ENCODE measurements around the gene PRKAG2.

DNA sequence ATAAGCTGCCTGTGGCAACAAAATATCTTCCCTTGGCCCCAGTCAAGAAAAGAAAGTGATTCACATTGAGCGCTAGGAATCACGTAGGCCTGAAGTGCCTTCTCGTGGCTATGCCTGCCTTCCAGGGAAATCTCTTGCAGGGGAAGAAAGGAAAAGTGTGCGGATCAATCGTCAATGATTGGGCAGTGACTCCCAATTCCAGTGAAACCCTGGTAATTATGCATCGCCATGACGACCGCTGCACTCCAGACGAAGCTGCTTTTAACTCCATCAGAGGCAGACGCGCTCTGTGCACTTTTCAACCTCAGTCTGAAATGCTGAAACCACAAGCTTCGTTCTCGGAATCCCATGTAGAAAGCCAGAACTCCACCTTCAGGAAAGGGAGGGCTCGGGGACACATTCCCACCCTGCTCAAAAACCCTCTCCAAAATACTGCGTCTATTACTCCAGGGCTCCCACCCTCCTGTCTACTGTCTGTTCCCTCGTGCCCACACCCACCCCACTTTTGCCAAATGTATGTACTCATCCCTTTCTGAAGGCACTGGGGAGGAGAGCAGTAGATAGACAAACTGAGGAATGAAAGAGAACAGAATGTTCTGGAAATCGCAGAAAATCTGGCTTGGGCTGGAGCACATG, 24.2 kb upstream of the PRKAG2 start:
- no peak for TF ChIP-seq SIX5 (IDR thresholded peaks at IDR 0.05; ENCODE audit: low read depth, low read length)
- TF ChIP-seq, protein P1, sequence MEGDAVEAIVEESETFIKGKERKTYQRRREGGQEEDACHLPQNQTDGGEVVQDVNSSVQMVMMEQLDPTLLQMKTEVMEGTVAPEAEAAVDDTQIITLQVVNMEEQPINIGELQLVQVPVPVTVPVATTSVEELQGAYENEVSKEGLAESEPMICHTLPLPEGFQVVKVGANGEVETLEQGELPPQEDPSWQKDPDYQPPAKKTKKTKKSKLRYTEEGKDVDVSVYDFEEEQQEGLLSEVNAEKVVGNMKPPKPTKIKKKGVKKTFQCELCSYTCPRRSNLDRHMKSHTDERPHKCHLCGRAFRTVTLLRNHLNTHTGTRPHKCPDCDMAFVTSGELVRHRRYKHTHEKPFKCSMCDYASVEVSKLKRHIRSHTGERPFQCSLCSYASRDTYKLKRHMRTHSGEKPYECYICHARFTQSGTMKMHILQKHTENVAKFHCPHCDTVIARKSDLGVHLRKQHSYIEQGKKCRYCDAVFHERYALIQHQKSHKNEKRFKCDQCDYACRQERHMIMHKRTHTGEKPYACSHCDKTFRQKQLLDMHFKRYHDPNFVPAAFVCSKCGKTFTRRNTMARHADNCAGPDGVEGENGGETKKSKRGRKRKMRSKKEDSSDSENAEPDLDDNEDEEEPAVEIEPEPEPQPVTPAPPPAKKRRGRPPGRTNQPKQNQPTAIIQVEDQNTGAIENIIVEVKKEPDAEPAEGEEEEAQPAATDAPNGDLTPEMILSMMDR (IDR thresholded peaks at IDR 0.05; ENCODE audit: control extremely low read depth in 1 of 3, insufficient read depth in 1 of 3, low read depth in 1 of 3, low read length in 3 of 3), result no peak
- no peak for TF ChIP-seq FOSL1 (IDR thresholded peaks at IDR 0.05; ENCODE audit: insufficient read depth, low read depth, low read length)
- TF ChIP-seq EP300 (IDR thresholded peaks at IDR 0.05; ENCODE audit: borderline replicate concordance in 1 of 2, low read depth in 2 of 2, low read length in 2 of 2), result no peak
- TF ChIP-seq SIRT6 (IDR thresholded peaks at IDR 0.05; ENCODE audit: low read length), result no peak
- no peak for TF ChIP-seq ZNF274 (IDR thresholded peaks at IDR 0.05; ENCODE audit: borderline replicate concordance, extremely low read depth, low read length)
- no peak for TF ChIP-seq RXRA (IDR thresholded peaks at IDR 0.05; ENCODE audit: insufficient read depth, low read depth, low read length)
- no peak for TF ChIP-seq TAF1 (IDR thresholded peaks at IDR 0.05; ENCODE audit: low read depth, low read length)
- TF ChIP-seq, protein P2, sequence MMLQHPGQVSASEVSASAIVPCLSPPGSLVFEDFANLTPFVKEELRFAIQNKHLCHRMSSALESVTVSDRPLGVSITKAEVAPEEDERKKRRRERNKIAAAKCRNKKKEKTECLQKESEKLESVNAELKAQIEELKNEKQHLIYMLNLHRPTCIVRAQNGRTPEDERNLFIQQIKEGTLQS (IDR thresholded peaks at IDR 0.05; ENCODE audit: insufficient read depth, low read depth, low read length), result no peak
- TF ChIP-seq KDM1A (IDR thresholded peaks at IDR 0.05; ENCODE audit: borderline replicate concordance, low read length), result no peak
- no peak for TF ChIP-seq EZH2 (IDR thresholded peaks at IDR 0.05; ENCODE audit: low read depth, low read length, severe bottlenecking)
- no peak for TF ChIP-seq TCF12 (IDR thresholded peaks at IDR 0.05; ENCODE audit: low read depth, low read length)

All from H1 (cell line).